GDM1 (cell line): Measurements from ENCODE around the gene CDC42.

ENCODE experiments used
- DNase-seq: peaks from one replicate; lab custom pipeline; 2025; lab: John Stamatoyannopoulos, UW

The CDC42 gene

DNA sequence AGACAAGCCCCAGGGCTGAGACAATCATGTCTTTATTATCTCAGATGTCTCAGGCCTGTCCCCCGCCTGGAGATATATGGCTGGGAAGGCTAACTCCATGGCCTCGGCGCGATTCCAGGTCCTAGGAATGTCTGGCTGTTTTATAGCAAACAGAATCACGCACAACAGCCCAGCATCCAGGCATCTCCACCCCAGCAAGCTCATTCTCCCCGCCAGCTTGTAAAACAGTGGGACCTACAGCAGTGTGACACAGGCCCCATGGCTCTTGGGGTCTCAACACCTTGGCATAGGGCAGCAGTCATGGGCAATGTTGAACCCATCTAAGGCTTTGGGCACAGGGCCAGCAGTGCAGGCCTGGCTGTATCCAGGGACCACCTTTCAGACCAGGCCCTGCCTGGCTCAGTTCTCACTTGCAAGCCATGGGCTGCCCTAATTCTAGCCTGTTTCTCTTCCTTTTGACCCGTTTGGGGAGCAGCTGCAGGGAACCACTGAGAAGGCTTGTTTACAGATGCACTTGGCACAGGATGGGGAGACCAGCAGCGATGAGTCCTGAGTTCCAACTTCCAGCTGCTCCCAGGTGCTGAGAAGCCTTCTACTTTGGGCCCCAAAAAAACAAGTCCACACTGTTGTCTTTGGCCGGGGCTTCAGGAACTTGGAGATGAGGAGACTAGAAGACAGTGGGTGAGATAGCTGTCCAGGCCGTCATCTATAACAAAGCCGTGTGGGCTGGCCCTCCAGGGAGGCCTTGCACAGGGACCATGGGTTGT, 56.0 kb downstream of the CDC42 start:
- DNase-seq = no peak

DNA sequence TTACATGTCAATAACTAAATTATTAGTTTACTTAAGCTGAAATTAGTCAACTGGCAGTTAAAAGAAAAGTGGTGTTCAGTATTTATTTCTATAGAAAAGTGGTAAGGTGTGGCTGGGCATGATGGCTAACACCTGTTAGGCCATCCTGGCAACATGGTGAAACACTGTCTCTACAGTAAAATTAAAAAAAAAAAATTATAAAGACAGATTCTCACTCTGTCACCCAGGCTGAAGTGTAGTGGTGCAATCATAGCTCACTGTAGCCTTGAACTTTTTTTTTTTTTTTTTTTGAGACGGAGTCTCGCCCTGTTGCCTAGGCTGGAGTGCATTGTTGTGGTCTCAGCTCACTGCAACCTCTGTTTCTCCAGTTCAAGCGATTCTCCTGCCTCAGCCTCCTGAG, 57.5 kb downstream of the CDC42 start:
- no peak for DNase-seq

DNA sequence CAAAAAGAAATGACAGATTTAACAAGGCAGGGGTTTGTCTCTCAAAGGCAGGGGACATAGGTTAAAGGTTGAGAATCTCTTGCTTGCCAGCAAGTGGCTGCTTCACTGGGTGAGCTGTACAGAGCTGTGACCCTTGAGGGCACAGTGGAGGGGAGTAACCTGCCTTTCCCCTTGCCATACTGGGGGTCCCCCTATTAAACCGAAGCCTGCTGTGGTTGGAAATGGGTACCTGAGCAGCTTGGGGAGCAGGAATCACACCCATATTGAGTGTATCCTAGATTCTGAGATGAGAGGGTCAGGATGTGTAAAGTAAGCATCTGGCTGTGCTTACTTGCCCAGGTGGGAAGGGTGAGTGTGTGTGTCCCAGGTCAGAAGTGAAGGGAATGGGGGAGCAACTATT, 58.6 kb downstream of the CDC42 start:
- DNase-seq = no peak

DNA sequence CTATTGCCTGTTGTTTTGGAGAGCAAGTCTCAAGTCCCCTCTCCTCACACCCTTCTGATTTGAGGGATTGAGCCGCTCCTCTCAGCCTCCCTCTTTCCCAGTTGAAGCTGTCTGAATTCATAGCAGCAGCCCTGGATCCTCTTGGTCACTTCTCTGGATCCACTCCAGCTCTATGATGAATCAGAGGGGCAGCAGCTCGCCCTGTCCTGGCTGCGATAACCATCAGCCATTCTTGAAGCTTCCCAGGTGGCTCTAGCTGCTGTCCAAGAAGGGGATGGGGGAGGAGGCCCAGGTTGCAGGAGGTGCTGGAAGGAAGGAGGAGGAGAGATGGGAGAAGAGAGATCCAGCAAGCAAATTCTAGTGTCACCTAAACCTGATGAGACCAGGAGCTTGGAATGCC, 59.1 kb downstream of the CDC42 start:
- DNase-seq = no peak

DNA sequence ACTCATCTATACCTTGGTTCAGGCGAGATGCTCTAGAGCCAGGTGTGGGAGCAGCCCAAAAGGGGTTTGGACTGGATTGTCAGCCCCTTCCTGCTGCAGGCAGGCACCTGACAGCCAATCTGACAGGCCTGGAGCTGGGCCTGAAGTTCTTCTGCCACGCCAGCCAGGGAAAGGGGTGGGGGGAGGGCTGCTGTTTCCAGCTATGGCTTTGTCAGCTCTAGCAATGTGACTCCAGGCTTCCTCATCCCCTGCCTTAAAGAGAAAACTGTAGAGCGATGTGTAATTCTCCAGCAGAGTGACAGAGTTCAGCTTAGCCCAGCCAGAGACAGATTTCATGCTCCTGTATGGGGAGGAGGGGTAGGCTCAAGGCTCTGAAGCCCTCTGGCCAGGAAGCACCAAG, 60.0 kb downstream of the CDC42 start:
- no peak for DNase-seq

DNA sequence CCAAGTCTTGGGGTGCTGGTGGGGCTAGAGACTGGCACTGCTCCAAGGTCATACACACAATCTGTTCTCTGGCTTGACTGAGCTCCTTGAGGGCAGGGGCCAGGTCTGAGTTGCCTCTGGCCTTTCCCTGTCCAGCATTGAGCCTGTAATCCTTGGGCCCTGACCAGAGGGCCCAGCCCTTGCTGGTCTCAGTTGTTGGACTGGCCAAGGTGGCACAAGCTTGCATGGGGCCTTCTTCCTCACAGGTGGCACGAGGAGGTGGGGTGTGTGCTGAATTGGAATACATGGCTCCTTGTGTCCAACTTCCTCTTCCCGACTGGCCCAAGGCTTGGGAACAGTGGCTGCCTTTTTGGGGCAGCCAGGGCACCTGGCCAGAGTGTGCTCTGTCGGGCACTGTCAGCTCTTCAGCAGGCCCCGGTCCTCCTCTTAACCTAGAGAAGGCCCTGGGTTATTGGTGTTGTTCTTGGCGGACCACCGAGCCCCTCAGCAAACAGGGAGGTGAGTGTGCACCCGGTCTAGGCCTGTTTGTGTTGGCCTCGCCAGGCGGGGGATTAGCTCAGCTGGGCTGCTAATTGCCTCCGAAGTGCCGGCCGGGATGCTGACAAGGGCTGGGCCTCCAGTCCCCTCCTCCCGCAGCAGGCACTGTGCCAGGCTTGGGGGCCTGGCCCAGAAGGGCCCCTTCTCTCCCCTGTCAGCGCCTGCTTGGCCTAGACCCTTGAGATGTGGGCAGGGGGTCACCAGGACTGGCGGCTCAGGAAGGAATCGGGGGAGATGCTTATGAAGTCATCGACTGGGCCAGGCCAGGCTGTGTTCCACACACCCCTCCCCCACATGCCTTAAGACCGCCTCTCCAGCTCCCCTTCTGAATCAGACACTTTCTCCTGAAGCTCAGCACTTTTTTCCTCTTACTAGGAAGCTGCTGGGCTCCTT, 61.8 kb downstream of the CDC42 start:
- no peak for DNase-seq

DNA sequence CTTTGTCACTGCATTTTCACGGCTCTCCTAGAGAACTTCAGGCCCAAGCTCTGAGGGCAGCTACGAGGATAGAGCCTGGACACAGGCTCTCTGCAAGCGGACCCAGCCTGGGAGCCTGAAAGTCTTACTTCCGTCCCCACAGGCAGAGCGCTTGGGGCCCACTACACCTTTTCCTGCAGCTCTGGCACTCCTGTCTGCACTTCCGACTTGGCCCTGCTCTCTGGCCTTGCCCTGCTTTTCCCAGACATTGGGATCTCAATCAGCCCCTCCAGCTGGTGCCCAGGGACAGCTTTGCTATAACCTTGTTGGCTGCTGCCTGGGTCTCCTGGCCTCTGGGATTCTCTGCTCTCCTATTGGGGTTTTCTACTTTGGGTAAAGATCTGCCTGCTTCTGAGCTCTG, 62.8 kb downstream of the CDC42 start:
- no peak for DNase-seq

DNA sequence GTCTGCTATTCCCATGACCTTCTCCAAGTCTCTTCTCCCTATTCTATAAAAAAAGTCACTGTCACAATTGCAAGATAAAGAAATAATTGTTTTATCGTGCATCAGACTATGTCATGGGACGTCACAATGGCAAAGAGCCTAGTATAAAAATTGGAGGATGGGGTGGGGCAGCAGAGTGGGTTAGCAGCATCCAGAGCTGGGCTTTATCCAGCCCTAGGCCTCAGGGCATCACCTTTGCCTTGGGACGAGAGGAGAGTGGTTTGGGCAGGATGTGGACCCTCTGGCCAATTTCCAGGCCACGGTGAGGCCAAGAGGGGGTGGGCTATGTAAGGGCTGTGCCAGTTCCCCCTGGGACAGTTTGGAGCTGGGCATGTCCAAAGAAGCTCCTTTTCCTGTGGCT, 64.7 kb downstream of the CDC42 start:
- DNase-seq = no peak

DNA sequence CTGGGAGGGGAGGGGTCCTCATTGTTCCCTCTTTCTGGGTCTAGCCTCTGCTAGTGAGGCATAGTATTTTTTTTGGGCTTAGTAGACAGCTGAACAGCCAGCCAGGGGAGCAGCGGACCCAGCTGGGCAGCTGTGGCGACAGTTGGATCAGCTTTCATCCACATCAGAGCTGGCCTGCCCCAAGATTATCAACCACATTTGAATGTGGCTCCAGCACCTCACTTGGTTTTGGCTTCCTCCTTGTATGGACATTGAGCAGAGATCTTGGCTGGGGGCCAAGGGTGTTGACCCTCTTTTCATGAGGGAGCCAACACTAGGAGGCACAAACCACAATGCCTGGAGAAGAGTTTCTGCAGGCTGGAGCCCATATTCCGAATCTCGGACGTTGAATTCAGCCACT, 65.3 kb downstream of the CDC42 start:
- no peak for DNase-seq

DNA sequence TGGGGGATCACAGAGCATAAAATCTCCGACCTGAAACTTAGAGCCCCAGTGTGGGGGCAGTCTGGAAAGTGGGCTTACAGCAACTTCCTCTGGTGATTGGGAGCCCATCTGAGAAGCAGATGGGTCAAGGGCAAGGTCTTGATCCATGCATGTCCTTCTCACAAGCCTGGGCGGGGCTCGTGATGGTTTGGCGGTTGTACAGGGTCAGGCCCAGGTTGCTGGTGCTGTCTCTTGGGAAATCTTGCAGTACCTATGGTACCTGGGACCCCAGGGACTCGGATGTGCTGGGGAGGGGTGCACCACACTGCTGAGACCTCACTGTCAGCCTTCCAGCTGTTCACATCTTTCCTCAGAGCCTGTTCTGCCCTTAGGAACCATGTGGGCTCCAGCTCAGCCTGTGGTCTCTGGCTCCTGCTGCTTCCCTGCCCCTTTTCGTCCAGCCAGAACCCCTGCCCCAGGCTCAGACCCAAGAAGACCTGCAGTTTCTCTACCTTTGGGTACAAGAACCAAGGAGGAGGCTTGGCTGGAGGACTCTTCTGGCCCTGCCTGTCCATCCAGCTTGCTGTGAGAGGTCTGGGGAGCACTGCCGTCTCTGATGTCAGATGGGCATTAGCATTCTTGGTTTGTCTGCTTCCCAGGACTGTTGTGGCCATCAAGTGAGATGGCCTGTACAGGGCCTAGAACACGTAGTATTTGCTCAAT, 65.9 kb downstream of the CDC42 start:
- no peak for DNase-seq

DNA sequence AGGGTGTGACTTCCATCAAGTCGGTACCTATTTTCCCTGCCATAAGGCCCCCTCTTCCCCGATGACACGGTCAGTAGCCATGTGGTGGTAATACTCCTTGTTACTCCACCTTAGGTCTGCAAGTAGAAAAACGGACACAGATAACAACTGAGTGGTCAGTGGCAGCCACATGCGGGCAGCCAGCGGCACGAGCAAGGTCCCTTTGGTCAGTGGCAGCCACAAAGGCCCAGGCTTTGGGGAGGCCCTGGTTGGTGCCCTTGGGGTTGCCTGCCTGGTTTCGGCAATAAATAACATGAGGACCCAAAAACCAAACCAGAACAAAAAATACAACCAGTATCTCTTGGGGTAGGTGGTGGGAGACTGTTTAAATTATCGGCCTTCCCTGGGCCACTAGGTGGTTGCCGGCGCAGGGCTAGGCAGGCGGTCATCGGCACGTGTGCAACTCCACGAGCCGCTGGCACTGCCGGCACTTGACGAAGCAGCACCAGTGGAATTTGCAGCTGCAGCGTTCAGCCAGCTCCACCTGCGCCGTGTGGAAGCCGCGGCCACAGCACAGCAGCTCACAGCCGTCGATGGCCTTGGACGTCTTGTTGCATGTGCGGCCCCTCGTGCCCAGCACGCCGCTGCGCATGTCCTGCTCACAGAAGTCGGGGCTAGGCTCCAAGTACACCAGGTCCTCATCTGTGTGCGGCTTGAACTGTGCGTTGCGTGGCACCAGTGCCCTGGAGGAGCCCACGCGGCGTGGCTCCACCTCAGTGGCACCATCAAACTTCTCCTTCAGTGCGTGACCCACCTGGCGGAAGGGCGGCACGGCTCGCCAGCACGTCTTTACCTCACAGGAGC, 67.3 kb downstream of the CDC42 start:
- no peak for DNase-seq

DNA sequence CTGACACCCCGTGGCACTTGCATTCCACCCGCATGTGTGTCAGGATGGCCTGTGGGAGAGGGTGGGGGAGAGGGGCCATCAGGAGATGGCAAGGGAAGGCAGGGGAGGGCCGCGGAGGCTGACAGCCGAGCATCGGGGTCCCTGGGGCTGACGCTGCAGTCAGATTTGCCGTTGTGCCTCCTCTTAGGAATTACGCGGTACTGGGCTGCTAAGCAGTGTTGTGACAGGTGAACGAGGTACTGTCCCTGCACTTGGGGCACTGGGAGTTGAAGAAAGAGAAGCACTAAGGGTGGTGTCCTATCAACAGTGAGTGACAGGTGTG, 67.9 kb downstream of the CDC42 start:
- no peak for DNase-seq

DNA sequence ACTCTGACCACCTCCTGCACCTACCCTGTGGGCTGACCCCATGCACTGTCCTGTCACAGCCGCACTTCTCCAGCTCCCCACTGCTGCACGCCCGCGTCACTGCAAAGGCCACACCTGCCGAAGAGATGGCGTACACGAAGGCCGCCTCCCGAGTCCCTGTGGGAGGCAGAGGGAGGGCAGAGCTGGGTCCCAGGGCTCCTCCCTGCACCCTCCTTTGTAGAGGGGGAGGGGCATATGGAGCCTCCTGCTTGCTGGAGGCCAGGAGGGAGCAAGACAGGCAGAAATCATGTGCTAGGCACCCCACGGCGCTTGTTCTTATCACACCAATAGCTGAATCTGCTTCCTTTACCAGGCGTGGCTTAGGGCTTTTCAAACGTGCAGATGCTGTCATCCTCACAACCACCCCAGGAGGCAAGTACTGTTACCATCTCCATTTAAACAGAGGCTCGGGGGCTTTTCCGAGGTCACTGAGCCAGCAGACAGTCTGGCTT, 69.0 kb downstream of the CDC42 start:
- DNase-seq = no peak

DNA sequence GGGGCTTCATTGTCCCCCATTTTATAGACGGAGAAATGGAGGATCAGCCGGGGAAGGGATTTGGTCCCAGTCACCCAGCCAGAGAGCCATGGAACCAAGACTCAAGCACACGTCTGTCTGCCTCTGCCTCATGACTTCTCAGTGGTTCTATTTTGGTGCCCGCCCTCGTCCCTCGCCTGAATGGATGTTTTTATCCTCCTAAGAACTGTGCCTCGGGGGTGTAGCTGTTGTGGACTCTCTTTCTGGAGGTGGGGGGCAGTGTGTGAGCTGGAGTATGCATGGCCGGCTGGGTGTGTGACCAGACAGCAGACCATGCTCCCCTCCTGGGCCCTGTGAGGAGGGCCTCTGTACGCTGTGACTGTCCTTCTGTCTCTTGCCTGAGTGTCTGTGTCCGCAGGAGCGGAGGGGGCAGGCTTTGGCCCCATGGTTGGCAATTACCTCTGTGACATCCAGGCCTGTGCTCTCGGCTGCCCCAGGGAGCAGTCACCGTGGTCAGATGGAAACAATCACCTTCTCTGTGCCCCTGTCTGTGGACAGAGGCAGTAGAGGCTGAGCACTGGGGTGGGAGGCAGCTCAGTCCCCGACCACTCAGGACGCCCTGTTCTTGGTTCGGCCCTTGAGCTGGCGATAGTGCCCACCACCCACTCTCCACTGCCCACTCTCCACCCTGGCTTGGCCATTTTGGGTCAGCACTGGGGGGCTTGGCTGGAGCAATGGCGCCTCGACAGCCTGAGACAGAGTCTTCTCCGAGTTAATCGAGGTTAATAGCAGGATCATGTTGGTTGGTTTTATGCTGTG, 70.0 kb downstream of the CDC42 start:
- no peak for DNase-seq

DNA sequence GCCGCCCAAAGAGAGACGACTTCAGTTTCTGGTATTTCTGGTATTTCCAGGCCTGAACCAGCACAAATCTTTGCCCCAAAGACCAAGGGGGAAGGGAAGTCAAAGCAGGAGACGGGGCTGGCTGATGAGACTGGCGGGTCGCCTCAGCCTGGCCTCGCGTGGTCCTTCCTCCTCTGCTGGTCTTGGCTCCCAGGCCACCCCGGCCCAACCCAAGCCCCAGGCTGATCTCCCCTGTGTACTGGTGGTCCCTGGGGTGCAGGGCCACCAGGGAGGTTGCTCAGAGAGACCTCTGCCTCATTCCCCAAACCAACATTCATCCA, 70.5 kb downstream of the CDC42 start:
- DNase-seq = no peak

DNA sequence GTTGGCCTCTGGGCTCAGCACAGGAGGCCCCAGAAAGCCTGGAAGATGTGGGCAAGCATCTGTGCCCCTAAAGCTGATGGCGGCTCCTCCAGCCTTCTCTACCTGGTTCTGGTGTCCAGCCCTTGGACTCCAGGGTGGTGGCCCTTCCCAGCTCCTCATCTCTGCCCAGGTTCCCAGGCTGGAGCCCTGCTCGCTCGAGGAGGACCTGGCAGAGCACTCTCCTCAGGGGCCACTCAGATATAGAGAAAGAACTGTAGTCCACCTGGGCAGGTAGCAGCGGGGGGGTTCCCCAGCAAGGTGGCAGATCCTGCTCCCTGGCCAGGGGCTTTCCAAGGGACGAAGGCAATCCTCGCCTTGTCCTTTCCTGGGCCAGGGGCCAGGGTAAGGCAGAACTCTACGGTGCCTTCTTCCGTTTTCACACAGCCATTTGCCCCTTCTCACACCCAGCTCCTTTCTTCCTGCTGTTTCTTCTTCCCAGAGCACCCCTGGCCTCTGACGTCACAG, 71.4 kb downstream of the CDC42 start:
- no peak for DNase-seq

DNA sequence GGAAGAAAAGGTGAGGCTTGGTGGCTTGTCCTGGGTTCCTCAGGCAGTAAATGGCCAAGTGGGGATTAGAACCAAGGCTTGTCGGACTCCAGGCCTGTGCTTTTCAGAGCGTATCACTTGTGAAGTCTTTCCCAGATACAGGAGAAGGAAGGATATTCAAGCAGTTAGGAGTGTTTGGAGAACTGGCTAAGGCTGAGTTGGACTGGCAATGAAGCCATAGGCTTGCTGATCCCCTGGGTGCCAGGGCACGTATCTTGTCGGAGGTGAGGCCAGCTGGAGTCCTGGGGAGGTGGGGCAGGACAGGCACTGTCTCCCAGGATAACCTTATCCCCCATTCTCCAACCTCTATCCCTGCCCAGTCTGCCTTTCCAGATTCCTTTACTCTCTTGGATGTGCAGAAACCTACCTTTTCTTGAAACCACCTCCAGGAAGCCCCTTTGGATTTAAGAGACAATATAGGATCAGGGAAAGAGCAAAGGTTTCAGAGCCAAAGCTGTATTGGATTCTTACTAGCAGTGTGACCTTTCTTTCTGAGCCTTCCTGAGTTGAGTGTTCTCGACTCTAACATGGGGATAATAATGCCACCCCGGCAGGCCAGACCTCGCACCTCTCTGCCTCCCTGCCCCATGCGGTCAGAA, 72.2 kb downstream of the CDC42 start:
- DNase-seq = no peak

DNA sequence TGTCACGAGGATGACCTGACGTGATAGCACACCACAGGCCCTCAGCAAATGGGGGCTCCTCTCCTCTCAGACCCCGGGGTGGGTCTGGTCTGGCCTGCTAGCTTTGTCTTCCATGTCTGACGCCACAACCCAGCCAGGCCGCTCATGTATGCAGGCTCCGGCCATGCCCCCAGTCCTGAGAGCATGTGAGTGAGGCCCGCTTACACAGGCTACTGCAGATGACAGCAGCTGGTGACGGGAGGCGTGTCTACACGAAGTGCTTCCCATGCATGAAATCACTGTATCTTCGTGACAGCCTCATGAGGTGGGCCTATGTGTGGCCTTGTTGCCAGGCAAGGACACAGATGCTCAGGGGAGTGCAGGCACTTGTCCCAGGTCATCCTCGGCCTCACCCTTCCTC, 74.0 kb downstream of the CDC42 start:
- no peak for DNase-seq

DNA sequence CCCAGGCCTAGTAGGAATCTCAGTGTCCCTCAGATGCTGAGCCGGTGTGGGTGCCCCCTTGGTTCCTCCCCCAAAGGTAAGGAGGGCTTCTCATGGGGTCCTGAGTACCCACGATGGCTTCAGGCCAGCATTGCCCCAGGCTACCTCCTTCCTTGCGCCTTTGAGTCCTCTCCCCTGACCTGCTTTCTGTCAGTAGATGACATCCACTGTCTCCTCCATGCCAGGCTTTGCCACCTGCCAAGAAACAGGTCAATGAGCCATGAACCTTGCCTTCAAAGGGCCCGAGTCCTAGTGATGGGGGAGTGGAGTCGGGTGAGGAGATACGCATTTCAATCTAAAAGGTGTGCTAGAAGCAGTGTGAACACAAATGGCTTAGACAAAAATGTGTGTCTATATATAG, 74.7 kb downstream of the CDC42 start:
- DNase-seq = no peak

DNA sequence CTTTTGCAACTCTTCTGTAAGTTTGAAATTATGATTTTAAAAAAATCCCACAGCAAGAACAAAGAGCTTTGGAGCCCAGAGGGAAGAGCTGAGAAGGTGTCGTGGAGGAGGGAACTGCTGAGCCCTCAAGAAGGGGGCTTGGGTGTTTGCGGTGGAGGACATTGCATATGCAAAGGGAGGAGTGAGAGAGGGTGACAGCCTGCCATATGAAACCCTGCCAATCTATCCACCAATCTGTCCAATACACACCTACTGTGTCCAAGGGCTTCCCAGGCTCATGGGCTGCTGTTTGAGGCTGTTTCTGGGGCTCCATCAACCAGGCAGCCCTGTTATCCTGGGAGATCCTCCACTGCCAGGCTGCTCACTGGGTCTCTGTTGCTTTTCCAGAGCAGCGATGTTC, 75.2 kb downstream of the CDC42 start:
- DNase-seq = no peak

DNA sequence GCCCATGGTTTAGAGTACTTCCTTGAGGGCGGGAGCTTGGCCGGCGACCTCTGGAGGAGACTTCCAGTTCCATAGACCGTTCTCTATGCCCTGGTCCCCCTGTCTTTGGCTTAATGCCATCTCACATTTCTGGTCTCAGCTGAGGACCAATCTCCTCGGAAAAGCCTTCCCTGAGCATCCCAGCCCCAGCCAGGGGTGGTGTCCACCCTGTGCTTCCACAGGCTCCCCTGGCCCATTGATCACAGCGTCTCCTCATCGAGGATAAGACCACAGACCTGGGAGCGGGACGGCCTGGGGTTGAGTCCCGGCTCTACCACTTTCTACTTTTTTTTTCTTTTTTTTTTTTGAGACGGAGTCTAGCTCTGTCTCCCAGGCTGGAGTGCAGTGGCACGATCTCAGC, 75.9 kb downstream of the CDC42 start:
- no peak for DNase-seq
